HCT116 (cell line): Measurements from ENCODE around the gene MAP2K3. TPM values are rescaled to one million over a fixed set of nuclear protein-coding genes. Genes with fewer than 3 reads are reported as not detected.

Experiments used
- ATAC-seq: fragments of 200-7000 bp; cut with Tn5 transposase; 2 replicates; pipeline ENCODE4 v1.9.1; 2020; ENCODE audit warnings: mild to moderate bottlenecking, moderate library complexity
- BruUV-seq: library from RNA; stranded (reverse); fragments of 400-500 nt; replicated peaks from 2 replicates; lab custom pipeline; 2021; lab: Mats Ljungman, UMichigan
- CTCF ChIA-PET: fragments of 300-600 bp; sonication (Branson Sonifier 250); formaldehyde crosslinking; loops from one replicate; lab custom pipeline; 2021; ENCODE audit warnings: antibody characterized with exemption; lab: Charles Lee
- POLR2A ChIA-PET: fragments of 300-600, 350-600 bp; sonication (Branson Sonifier 250); formaldehyde crosslinking; loops from one replicate; lab custom pipeline; 2021; ENCODE audit warnings: antibody characterized with exemption; lab: Charles Lee
- RAD21 ChIA-PET, 2 experiments: fragments of 300-600 bp; sonication (Branson Sonifier 250); formaldehyde crosslinking; loops; one replicate each; lab custom pipeline; 2023; ENCODE audit warnings: low total read pairs in 2 of 2; ENCODE audit not compliant: uncharacterized antibody in 2 of 2, unreplicated experiment in 2 of 2, low non-redundant PET in 1 of 2; lab: Charles Lee
- DNase-seq: peaks from one replicate; pipeline ENCODE4 v3.0.0-alpha.2; 2010; ENCODE audit warnings: low read depth, low spot score
- H2AFZ ChIP-seq: fragments of 200-600 bp; shearing (Covaris generic), sonication (generic); 2 replicates; pipeline ENCODE4 v1.6.1; 2017; ENCODE audit warnings: low read depth, mixed run types, mixed read lengths, antibody characterized with exemption, low read length; ENCODE audit not compliant: poor library complexity, severe bottlenecking
- H3K27ac ChIP-seq: 2 replicates; pipeline ENCODE4 v1.5.1; 2012; ENCODE audit warnings: low read depth, low read length
- H3K27me3 ChIP-seq: fragments of 200-600 bp; sonication (generic); 2 replicates; pipeline ENCODE4 v1.6.1; 2016; ENCODE audit warnings: mixed run types, low read length, mixed read lengths; ENCODE audit not compliant: insufficient read depth
- H3K36me3 ChIP-seq, 2 experiments: fragments of 200-500 bp in 1 of 2; fragments of 200-600 bp in 1 of 2; sonication (Bioruptor generic) in 1 of 2; sonication (generic) in 1 of 2; 2 replicates each; pipeline versions ENCODE4 v1.5.1 to v1.6.1; 2014 to 2016; ENCODE audit warnings: low read length in 2 of 2, inconsistent platforms in 1 of 2, mixed read lengths in 1 of 2, mixed run types in 1 of 2; ENCODE audit not compliant: insufficient read depth in 2 of 2, control insufficient read depth in 1 of 2
- H3K4me1 ChIP-seq, 2 experiments: fragments of 200-600 bp in 1 of 2; sonication (generic) in 1 of 2; 2 replicates each; pipeline versions ENCODE4 v1.5.1 to v1.6.1; 2012 to 2017; ENCODE audit warnings: low read length in 2 of 2, inconsistent platforms in 1 of 2, mild to moderate bottlenecking in 1 of 2, mixed read lengths in 1 of 2, mixed run types in 1 of 2, moderate library complexity in 1 of 2; ENCODE audit not compliant: insufficient read depth in 2 of 2, control insufficient read depth in 1 of 2
- H3K4me2 ChIP-seq: fragments of 200-600 bp; sonication (generic); 2 replicates; pipeline ENCODE4 v1.6.1; 2017; ENCODE audit warnings: mixed run types, low read length, mixed read lengths
- H3K4me3 ChIP-seq, 2 experiments: fragments of 200-600 bp in 1 of 2; sonication (generic) in 1 of 2; replicated peaks in 1 of 2; 2 replicates each; pipeline ENCODE4 v1.5.1; 2011 to 2016; ENCODE audit warnings: low read length in 2 of 2, control low read depth in 1 of 2, low read depth in 1 of 2, mild to moderate bottlenecking in 1 of 2, mixed read lengths in 1 of 2, mixed run types in 1 of 2
- H3K79me2 ChIP-seq: fragments of 200-600 bp; sonication (generic); 2 replicates; pipeline ENCODE4 v1.6.1; 2017; ENCODE audit warnings: mild to moderate bottlenecking, mixed run types, low read length, moderate library complexity, mixed read lengths; ENCODE audit not compliant: insufficient read depth
- H3K9ac ChIP-seq: fragments of 200-600 bp; sonication (generic); 2 replicates; pipeline ENCODE4 v1.6.1; 2016; ENCODE audit warnings: low read length, mixed read lengths
- H3K9me2 ChIP-seq: fragments of 200-600 bp; sonication (generic), shearing (Covaris generic); 2 replicates; pipeline ENCODE4 v1.6.1; 2017; ENCODE audit warnings: mixed run types, mild to moderate bottlenecking, moderate library complexity; ENCODE audit not compliant: insufficient read depth
- H3K9me3 ChIP-seq, 2 experiments: fragments of 200-500 bp in 1 of 2; fragments of 200-600 bp in 1 of 2; sonication (Bioruptor generic) in 1 of 2; sonication (generic) in 1 of 2; 2 replicates each; pipeline ENCODE4 v1.6.1; 2014 to 2017; ENCODE audit warnings: low read length in 2 of 2, mixed read lengths in 2 of 2, inconsistent platforms in 1 of 2, low read depth in 1 of 2, mild to moderate bottlenecking in 1 of 2, mixed run types in 1 of 2, moderate library complexity in 1 of 2; ENCODE audit not compliant: control insufficient read depth in 1 of 2, insufficient read depth in 1 of 2
- H4K20me1 ChIP-seq: fragments of 200-600 bp; sonication (generic), shearing (Covaris generic); 2 replicates; pipeline ENCODE4 v1.6.1; 2017; ENCODE audit warnings: mixed run types, mild to moderate bottlenecking, moderate library complexity; ENCODE audit not compliant: insufficient read depth
- ATF3 ChIP-seq: IDR thresholded peaks from 2 replicates; pipeline ENCODE4 v1.6.1; 2012
- CEBPB ChIP-seq: IDR thresholded peaks from 2 replicates; pipeline ENCODE4 v1.6.1; 2012; ENCODE audit warnings: low read depth
- EGR1 ChIP-seq: IDR thresholded peaks from 2 replicates; pipeline ENCODE4 v1.6.1; 2012; ENCODE audit warnings: low read depth
- ELF1 ChIP-seq: IDR thresholded peaks from 2 replicates; pipeline ENCODE4 v1.6.1; 2012; ENCODE audit warnings: low read depth, borderline replicate concordance
- EZH2phosphoT487 ChIP-seq: fragments of 200-600 bp; IDR thresholded peaks from 2 replicates; pipeline ENCODE4 v1.6.1; 2018; ENCODE audit warnings: antibody characterized with exemption, borderline replicate concordance
- MAX ChIP-seq: IDR thresholded peaks from 2 replicates; pipeline ENCODE4 v1.6.1; 2012
- POLR2AphosphoS5 ChIP-seq: IDR thresholded peaks from 2 replicates; pipeline ENCODE4 v1.6.1; 2011; ENCODE audit warnings: mild to moderate bottlenecking, low read depth, low read length, moderate library complexity
- RAD21 ChIP-seq: IDR thresholded peaks from 2 replicates; pipeline ENCODE4 v1.6.1; 2012; ENCODE audit warnings: low read depth, mild to moderate bottlenecking
- SIN3A ChIP-seq: IDR thresholded peaks from 2 replicates; pipeline ENCODE4 v1.6.1; 2012; ENCODE audit warnings: low read depth
- SP1 ChIP-seq: IDR thresholded peaks from 2 replicates; pipeline ENCODE4 v1.6.1; 2012; ENCODE audit warnings: low read depth
- SRF ChIP-seq: IDR thresholded peaks from 2 replicates; pipeline ENCODE4 v1.6.1; 2012; ENCODE audit warnings: low read depth
- YY1 ChIP-seq: IDR thresholded peaks from 2 replicates; pipeline ENCODE4 v1.6.1; 2011; ENCODE audit warnings: low read length, low read depth, moderate library complexity, mild to moderate bottlenecking; ENCODE audit not compliant: insufficient replicate concordance; ENCODE audit errors: extremely low read depth
- ZBTB33 ChIP-seq: IDR thresholded peaks from 2 replicates; pipeline ENCODE4 v1.6.1; 2011; ENCODE audit warnings: mild to moderate bottlenecking, low read length, moderate library complexity; ENCODE audit not compliant: insufficient replicate concordance; ENCODE audit errors: extremely low read depth
- ZNF274 ChIP-seq: fragments of 200-500 bp; sonication (Bioruptor generic); IDR thresholded peaks from 2 replicates; pipeline ENCODE4 v1.6.1; 2014; ENCODE audit warnings: mild to moderate bottlenecking, low read depth, low read length, inconsistent platforms
- intact Hi-C: fragments of 100-400 bp; cut with micrococcal nuclease; formaldehyde crosslinking; loops from 2 replicates; pipeline ENCODE4 v1.10.0; 2022
- total RNA-seq: library from RNA; stranded (reverse); gene quantifications from one replicate; pipeline ENCODE4 v1.2.1, GENCODE V29; 2021; ENCODE audit not compliant: unreplicated experiment

The MAP2K3 gene
- total RNA-seq, 1 experiment from 2014 or later, result 96.7 TPM

GRCh38 chr17:21279198-21279535 lies 5.3 kb upstream of the MAP2K3 start:
- no peak overlapping the region for H3K4me3 ChIP-seq
- H3K9me2 ChIP-seq, result no peaks in the 10 kb centered on the region
- no peaks in the 10 kb centered on the region for H3K9me3 ChIP-seq
- no peaks in the 10 kb centered on the region for H3K27me3 ChIP-seq
- ChIA-PET POLR2A (interaction anchor here (0.6 kb wide), 1 partner anchor 61 kb away, joined by 3 read pairs; no protein-coding TSS in a partner anchor), RAD21 (no interaction called here), CTCF (interaction anchor here (0.8 to 1.9 kb wide), 7 partner anchors 8 to 236 kb away, joined by 3 to 7 read pairs (median 4); partner anchors contain the start of gene USP22)
- no peak overlapping the region for H3K9ac ChIP-seq
- H3K4me1 ChIP-seq, result peaks cover 46 to 78% of the 10 kb centered on the region in 2 experiments
- ATAC-seq (no peak), DNase-seq (no peak)
- intact Hi-C loops, result no loop called here
- H2AFZ ChIP-seq, result no peak overlapping the region
- no peak overlapping the region for H3K4me2 ChIP-seq
- no TSS peak for BruUV-seq
- no peaks in the 10 kb centered on the region for H4K20me1 ChIP-seq
- H3K79me2 ChIP-seq, result no peaks in the 10 kb centered on the region
- H3K36me3 ChIP-seq, result no peaks in the 10 kb centered on the region
- no peak overlapping the region for H3K27ac ChIP-seq
- TF ChIP-seq MAX, result no peak
- no peak for TF ChIP-seq YY1
- no peak for TF ChIP-seq SIN3A
- TF ChIP-seq CEBPB, result no peak
- no peak for TF ChIP-seq RAD21
- no peak for TF ChIP-seq POLR2AphosphoS5

- Histone ChIP-seq H3K4me2 (no peak overlapping the region), H3K9me2 (no peaks in the 10 kb centered on the region), H3K9ac (no peak overlapping the region), H2AFZ (peak overlapping the region; percentile 52), H3K9me3 (no peaks in the 10 kb centered on the region), H3K4me3 (no peak overlapping the region), H3K4me1 (peaks cover 46 to 78% of the 10 kb centered on the region in 2 experiments), H3K36me3 (no peaks in the 10 kb centered on the region), H3K27ac (no peak overlapping the region), H3K79me2 (peaks cover under 1% of the 10 kb centered on the region; the same call in 1 of the 2 replicates), H4K20me1 (no peaks in the 10 kb centered on the region), H3K27me3 (no peaks in the 10 kb centered on the region)
- ChIA-PET RAD21 (no interaction called here), CTCF (interaction anchor here (0.8 to 1.9 kb wide), 9 partner anchors 8 to 236 kb away, joined by 3 to 7 read pairs (median 5); partner anchors contain the start of gene USP22), POLR2A (interaction anchor here (0.6 kb wide), 1 partner anchor 60 kb away, joined by 3 read pairs; no protein-coding TSS in a partner anchor)
- intact Hi-C loops, result no loop called here
- ATAC-seq (no peak), DNase-seq (no peak)
- no TSS peak for BruUV-seq
- TF ChIP-seq YY1 (no peak), ATF3 (no peak), ZNF274 (no peak), SP1 (no peak), MAX (no peak), EGR1 (no peak), ZBTB33 (no peak), ELF1 (no peak), EZH2phosphoT487 (no peak), SRF (no peak)
Measured at GRCh38 chr17:21279582-21279981, 4.9 kb upstream of the MAP2K3 start.
